Stimulated activated naive CD4-positive, alpha-beta T cell (primary cell): Measurements from ENCODE around the gene TTC27.
"Not testable (repeated sequence)": the region's sequence is repeated elsewhere in the genome, so short reads cannot be mapped to it uniquely, and the experiment has no call there.

Experiments
- DNase-seq, 6 experiments: peaks; one replicate each; lab custom pipeline; 2025; lab: John Stamatoyannopoulos, UW

TTC27 gene

GRCh38 chr2:32852856-32853255, 225.0 kb downstream of the TTC27 start:
- no peak for DNase-seq

DNA sequence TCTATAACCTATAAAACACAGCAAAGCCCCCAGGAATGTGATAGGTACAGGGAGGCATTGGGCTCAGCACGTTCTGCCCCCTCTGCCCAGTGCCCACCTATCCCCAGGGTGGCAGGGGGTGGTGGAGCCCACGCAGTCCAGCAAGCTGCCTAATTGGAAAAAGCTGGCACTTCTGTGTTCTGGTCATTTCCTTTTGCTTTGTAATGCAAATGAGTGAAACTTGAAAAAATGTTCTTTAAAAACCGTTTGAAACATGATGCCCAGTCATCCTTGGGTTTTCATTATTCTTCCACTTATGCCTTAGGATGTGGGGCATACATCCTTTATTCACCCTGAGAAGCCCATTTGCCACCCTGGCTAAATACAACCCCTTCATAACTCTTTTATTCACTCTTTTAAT, 229.0 kb downstream of the TTC27 start:
- no peak for DNase-seq

- no peak for DNase-seq
These were observed 230.9 kb downstream of the TTC27 start for GRCh38 chr2:32858713-32859112.

GRCh38 chr2:32860385-32860784, 232.5 kb downstream of the TTC27 start:
- DNase-seq, result no peak

- no peak for DNase-seq
These were observed 234.6 kb downstream of the TTC27 start for GRCh38 chr2:32862269-32863055.

- no peak for DNase-seq
These were observed 235.5 kb downstream of the TTC27 start for GRCh38 chr2:32863326-32863725.

GRCh38 chr2:32863803-32864202, 236.0 kb downstream of the TTC27 start:
- no peak for DNase-seq

DNA sequence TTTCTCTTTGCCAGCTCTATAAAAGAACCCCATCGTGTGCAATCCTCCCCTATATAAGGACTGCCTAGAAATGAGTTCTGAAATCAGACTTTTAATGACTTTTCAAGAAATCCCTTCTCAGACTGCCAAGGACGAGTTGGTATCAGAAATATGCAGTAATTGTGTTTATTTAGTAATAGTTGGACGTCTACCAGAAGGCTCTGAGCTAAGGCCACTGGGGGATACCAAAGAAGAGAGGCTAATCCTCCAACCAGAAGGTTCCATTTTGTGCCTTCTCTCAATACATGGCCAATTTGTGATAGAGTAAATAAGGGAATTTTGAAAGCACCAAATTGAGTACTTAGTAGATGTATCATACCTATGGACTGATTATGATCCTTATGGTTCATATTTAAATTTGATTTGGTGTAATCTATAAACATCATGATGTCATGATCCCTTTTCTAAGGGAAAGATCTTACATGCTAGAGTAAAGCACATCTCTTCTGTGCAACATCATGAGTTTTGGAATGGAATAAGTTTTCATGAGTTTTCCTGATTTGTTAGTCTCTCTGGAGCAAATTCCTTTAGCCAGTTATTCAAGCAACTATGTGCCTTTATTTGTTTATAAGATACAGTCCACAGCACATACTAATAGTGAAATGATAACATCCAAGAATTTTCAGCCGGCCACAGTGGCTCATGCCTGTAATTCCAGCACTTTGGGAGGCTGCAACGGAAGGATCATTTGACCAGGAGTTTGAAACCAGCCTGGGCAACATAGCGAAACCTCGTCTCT, 236.7 kb downstream of the TTC27 start:
- DNase-seq, result no peak

DNA sequence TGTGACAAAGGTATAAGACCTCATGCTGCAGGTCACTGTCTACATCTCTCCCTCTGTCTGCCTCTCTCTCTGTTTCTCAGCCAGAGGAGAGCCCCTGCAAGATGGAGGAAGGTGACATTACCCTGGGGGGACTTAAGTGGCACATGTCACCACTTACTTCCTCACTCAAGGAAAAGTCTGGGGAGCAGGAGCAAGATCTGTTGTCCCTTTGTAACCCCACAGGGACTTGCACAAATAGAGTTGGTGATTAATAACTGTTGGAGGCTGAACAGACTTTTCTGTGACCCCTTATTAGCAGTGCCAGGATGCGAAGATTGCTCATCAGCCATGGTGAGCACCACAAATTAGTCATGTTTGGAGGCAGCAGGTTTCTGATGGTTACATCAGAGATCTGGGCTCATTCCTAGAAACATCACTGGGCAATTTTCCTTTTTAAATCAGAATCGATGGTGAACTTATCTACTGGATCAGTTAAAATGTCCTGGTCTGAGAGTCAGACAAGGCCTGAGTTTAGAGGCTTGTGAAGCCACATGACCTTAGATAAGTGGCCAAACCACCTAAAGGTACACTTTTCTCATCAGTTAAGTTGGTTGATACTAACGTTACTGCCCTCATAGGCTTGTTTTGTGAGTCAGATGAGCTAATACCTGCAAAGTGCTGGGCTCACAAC, 237.7 kb downstream of the TTC27 start:
- DNase-seq, result no peak

GRCh38 chr2:32866462-32866861, 238.6 kb downstream of the TTC27 start:
- not testable (repeated sequence) for DNase-seq
